OCI-LY1 (cell line): ENCODE results near the gene TWSG1.
A peak's percentile ranks its signal among the peaks of the same experiment; 100 is the strongest.

ENCODE experiments used
- H2AFZ ChIP-seq: fragments of 200-600 bp; sonication (generic), shearing (Covaris generic); 2 replicates; pipeline ENCODE4 v1.6.0; 2014; ENCODE audit warnings: antibody characterized with exemption, mild to moderate bottlenecking, low read length
- H3F3A ChIP-seq: fragments of 200-600 bp; sonication (generic), shearing (Covaris generic); 2 replicates; pipeline ENCODE4 v1.6.0; 2014; ENCODE audit warnings: mild to moderate bottlenecking, antibody characterized with exemption, low read length, moderate library complexity; ENCODE audit not compliant: insufficient read depth
- H3K27ac ChIP-seq: fragments of 200-600 bp; sonication (generic); 2 replicates; pipeline ENCODE4 v1.5.1; 2014; ENCODE audit warnings: low read length, mixed run types, mild to moderate bottlenecking, low read depth; ENCODE audit not compliant: poor library complexity, severe bottlenecking
- H3K27me3 ChIP-seq: fragments of 200-600 bp; sonication (generic); 2 replicates; pipeline ENCODE4 v1.6.0; 2014; ENCODE audit warnings: antibody characterized with exemption, mild to moderate bottlenecking, low read length, moderate library complexity; ENCODE audit not compliant: insufficient read depth
- H3K36me3 ChIP-seq: fragments of 200-600 bp; sonication (generic); 2 replicates; pipeline ENCODE4 v1.6.1; 2014; ENCODE audit warnings: mild to moderate bottlenecking, antibody characterized with exemption, low read length, moderate library complexity, mixed read lengths; ENCODE audit not compliant: insufficient read depth
- H3K4me1 ChIP-seq: fragments of 200-600 bp; sonication (generic); 2 replicates; pipeline ENCODE4 v1.5.1; 2014; ENCODE audit warnings: mild to moderate bottlenecking, low read length, moderate library complexity; ENCODE audit not compliant: insufficient read depth, severe bottlenecking
- H3K4me2 ChIP-seq: fragments of 200-600 bp; sonication (generic), shearing (Covaris generic); 2 replicates; pipeline ENCODE4 v1.6.1; 2014; ENCODE audit warnings: low read length
- H3K4me3 ChIP-seq: fragments of 200-600 bp; sonication (generic); 2 replicates; pipeline ENCODE4 v1.5.1; 2014; ENCODE audit warnings: low read length, low read depth, mild to moderate bottlenecking, mixed read lengths; ENCODE audit not compliant: poor library complexity, severe bottlenecking
- H3K79me2 ChIP-seq: fragments of 200-600 bp; shearing (Covaris generic); 2 replicates; pipeline ENCODE4 v1.6.1; 2016; ENCODE audit warnings: mixed run types, low read length, mixed read lengths; ENCODE audit not compliant: insufficient read depth
- H3K9ac ChIP-seq: fragments of 200-600 bp; sonication (generic), shearing (Covaris generic); 2 replicates; pipeline ENCODE4 v1.6.1; 2014; ENCODE audit warnings: mild to moderate bottlenecking, low read length, mixed read lengths
- H3K9me2 ChIP-seq: fragments of 200-600 bp; sonication (generic), shearing (Covaris generic); 2 replicates; pipeline ENCODE4 v1.6.1; 2014; ENCODE audit warnings: low read depth, mild to moderate bottlenecking, low read length, mixed read lengths
- H3K9me3 ChIP-seq: fragments of 200-600 bp; shearing (Covaris generic); 2 replicates; pipeline ENCODE4 v1.6.1; 2014; ENCODE audit warnings: low read length, mixed read lengths
- H4K20me1 ChIP-seq: fragments of 200-600 bp; sonication (generic), shearing (Covaris generic); 2 replicates; pipeline ENCODE4 v1.6.0; 2016; ENCODE audit warnings: mild to moderate bottlenecking, low read length; ENCODE audit not compliant: insufficient read depth
- CTCF ChIP-seq: fragments of 200-600 bp; sonication (generic), shearing (Covaris generic); IDR thresholded peaks from 2 replicates; pipeline ENCODE4 v1.5.1; 2017; ENCODE audit warnings: mild to moderate bottlenecking, antibody characterized with exemption, low read length, moderate library complexity, mixed read lengths
- EZH2 ChIP-seq: fragments of 200-600 bp; sonication (generic), shearing (Covaris generic); IDR thresholded peaks from 2 replicates; pipeline ENCODE4 v1.8.0; 2017; ENCODE audit warnings: borderline replicate concordance, mixed run types, mild to moderate bottlenecking, antibody characterized with exemption, low read length, moderate library complexity, mixed read lengths

TWSG1 gene

GRCh38 chr18:9403795-9404564 is 69.4 kb downstream of the TWSG1 start:
- TF ChIP-seq CTCF (peak; percentile 21; the same call in 1 of the 2 replicates), EZH2 (no peak)
- no peak overlapping the region for H2AFZ ChIP-seq
- H3K9me2 ChIP-seq, result no peaks in the 10 kb centered on the region
- H3K79me2 ChIP-seq, result no peaks in the 10 kb centered on the region
- no peaks in the 10 kb centered on the region for H3F3A ChIP-seq
- H4K20me1 ChIP-seq, result no peaks in the 10 kb centered on the region
- H3K4me3 ChIP-seq, result peak overlapping the region; percentile 34
- H3K4me2 ChIP-seq, result peak overlapping the region; percentile 39
- peak overlapping the region; percentile 25; the same call in 1 of the 2 replicates for H3K9ac ChIP-seq
- peaks cover 12% of the 10 kb centered on the region for H3K4me1 ChIP-seq
- H3K36me3 ChIP-seq, result no peaks in the 10 kb centered on the region
- H3K27me3 ChIP-seq, result no peaks in the 10 kb centered on the region
- H3K9me3 ChIP-seq, result 0 out of 2 replicates have a peak, but pooled peaks cover 3% of the 10 kb centered on the region
- no peak overlapping the region for H3K27ac ChIP-seq

GRCh38 chr18:9404565-9405060 is 70.0 kb downstream of the TWSG1 start:
- no peaks in the 10 kb centered on the region for H3K79me2 ChIP-seq
- peak overlapping the region; percentile 25; the same call in 1 of the 2 replicates for H3K9ac ChIP-seq
- no peaks in the 10 kb centered on the region for H4K20me1 ChIP-seq
- H3K4me2 ChIP-seq, result peak overlapping the region; percentile 39
- H3K9me3 ChIP-seq, result 0 out of 2 replicates have a peak, but pooled peaks cover 3% of the 10 kb centered on the region
- H3F3A ChIP-seq, result no peaks in the 10 kb centered on the region
- H3K27me3 ChIP-seq, result no peaks in the 10 kb centered on the region
- H2AFZ ChIP-seq, result no peak overlapping the region
- no peaks in the 10 kb centered on the region for H3K9me2 ChIP-seq
- H3K4me3 ChIP-seq, result peak overlapping the region; percentile 34
- no peak overlapping the region for H3K27ac ChIP-seq
- no peaks in the 10 kb centered on the region for H3K36me3 ChIP-seq
- H3K4me1 ChIP-seq, result peaks cover 12% of the 10 kb centered on the region
- TF ChIP-seq EZH2 (no peak), CTCF (no peak)

- Histone ChIP-seq H3K27me3 (no peaks in the 10 kb centered on the region), H3K27ac (no peak overlapping the region), H2AFZ (no peak overlapping the region), H3K4me3 (no peak overlapping the region), H3F3A (no peaks in the 10 kb centered on the region), H3K79me2 (no peaks in the 10 kb centered on the region), H3K9ac (no peak overlapping the region), H3K9me3 (peaks cover 7% of the 10 kb centered on the region), H3K9me2 (no peaks in the 10 kb centered on the region), H4K20me1 (no peaks in the 10 kb centered on the region), H3K4me2 (peak overlapping the region; percentile 39; the same call in 1 of the 2 replicates), H3K36me3 (no peaks in the 10 kb centered on the region), H3K4me1 (peaks cover 12% of the 10 kb centered on the region)
- TF ChIP-seq EZH2, result no peak
- no peak for TF ChIP-seq CTCF
Measured at GRCh38 chr18:9405130-9405529, 70.6 kb downstream of the TWSG1 start.
